ENCODE measurements around the gene SUSD3. TPM values are rescaled to one million over a fixed set of nuclear protein-coding genes. Genes with fewer than 3 reads are reported as not detected.
A peak's percentile ranks its signal among the peaks of the same experiment; 100 is the strongest.

The SUSD3 gene
- total RNA-seq, 1 donor from 2014 or later, result 0.60 TPM

- H3K4me3 ChIP-seq, result no peak overlapping the region
- H3K27me3 ChIP-seq (ENCODE audit: low read depth), result no peaks in the 10 kb centered on the region
- peaks cover 30% of the 10 kb centered on the region for H3K4me1 ChIP-seq
- H3K36me3 ChIP-seq, result peaks cover 32% of the 10 kb centered on the region
- H3K9me3 ChIP-seq (replicated peaks), result no peaks in the 10 kb centered on the region
- intact Hi-C loops (cut with micrococcal nuclease), result no loop called here
- peak overlapping the region; percentile 71 for H3K27ac ChIP-seq (replicated peaks)
- no peak for DNase-seq
- TF ChIP-seq CTCF (IDR thresholded peaks at IDR 0.05; ENCODE audit: borderline replicate concordance), result no peak
Observed at GRCh38 chr9:93119703-93119952, 61.1 kb downstream of the SUSD3 start.

- intact Hi-C loops (cut with micrococcal nuclease), result no loop called here
- Histone ChIP-seq H3K36me3 (peaks cover 38% of the 10 kb centered on the region), H3K27me3 (ENCODE audit: low read depth) (no peaks in the 10 kb centered on the region), H3K9me3 (replicated peaks) (no peaks in the 10 kb centered on the region), H3K4me1 (peaks cover 30% of the 10 kb centered on the region), H3K4me3 (no peak overlapping the region), H3K27ac (replicated peaks) (peak overlapping the region; percentile 71)
- peak; percentile 93 for DNase-seq
- TF ChIP-seq CTCF (IDR thresholded peaks at IDR 0.05; ENCODE audit: borderline replicate concordance), result peak; percentile 64
Observed at GRCh38 chr9:93119953-93120845, 61.7 kb downstream of the SUSD3 start.

GRCh38 chr9:93120846-93121315, 62.4 kb downstream of the SUSD3 start:
- H3K36me3 ChIP-seq, result peaks cover 45% of the 10 kb centered on the region
- peaks cover 29% of the 10 kb centered on the region for H3K4me1 ChIP-seq
- no peak overlapping the region for H3K27ac ChIP-seq (replicated peaks)
- no peak for TF ChIP-seq CTCF (IDR thresholded peaks at IDR 0.05; ENCODE audit: borderline replicate concordance)
- H3K4me3 ChIP-seq, result no peak overlapping the region
- no peaks in the 10 kb centered on the region for H3K9me3 ChIP-seq (replicated peaks)
- DNase-seq, result peak; percentile 15
- no peaks in the 10 kb centered on the region for H3K27me3 ChIP-seq (ENCODE audit: low read depth)
- intact Hi-C loops (cut with micrococcal nuclease), result no loop called here

- H3K27ac ChIP-seq (replicated peaks), result no peak overlapping the region
- TF ChIP-seq CTCF (IDR thresholded peaks at IDR 0.05; ENCODE audit: borderline replicate concordance), result no peak
- no peak overlapping the region for H3K4me3 ChIP-seq
- intact Hi-C loops (cut with micrococcal nuclease), result no loop called here
- DNase-seq, result peak; percentile 13
- H3K9me3 ChIP-seq (replicated peaks), result no peaks in the 10 kb centered on the region
- no peaks in the 10 kb centered on the region for H3K27me3 ChIP-seq (ENCODE audit: low read depth)
- H3K4me1 ChIP-seq, result peaks cover 28% of the 10 kb centered on the region
- peaks cover 46% of the 10 kb centered on the region for H3K36me3 ChIP-seq
Observed at GRCh38 chr9:93121316-93122241, 63.1 kb downstream of the SUSD3 start.

- no peak for TF ChIP-seq CTCF (IDR thresholded peaks at IDR 0.05; ENCODE audit: borderline replicate concordance)
- intact Hi-C loops (cut with micrococcal nuclease), result no loop called here
- H3K36me3 ChIP-seq, result peaks cover 46% of the 10 kb centered on the region
- no peaks in the 10 kb centered on the region for H3K27me3 ChIP-seq (ENCODE audit: low read depth)
- H3K27ac ChIP-seq (replicated peaks), result no peak overlapping the region
- H3K4me1 ChIP-seq, result peaks cover 39% of the 10 kb centered on the region
- no peak for DNase-seq
- H3K4me3 ChIP-seq, result no peak overlapping the region
- no peaks in the 10 kb centered on the region for H3K9me3 ChIP-seq (replicated peaks)
Observed at GRCh38 chr9:93122721-93123221, 64.3 kb downstream of the SUSD3 start.

Measured in left ventricle myocardium inferior (tissue), 1 donor.